Hindlimb muscle (tissue), 1 donor: ENCODE data around the gene AKAP9. TPM values are rescaled to one million over a fixed set of nuclear protein-coding genes. Genes with fewer than 3 reads are reported as not detected.
"Not testable (repeated sequence)": the region's sequence is repeated elsewhere in the genome, so short reads cannot be mapped to it uniquely, and the experiment has no call there.

Experiments
- DNase-seq: peaks from one replicate; pipeline ENCODE4 v3.0.0-alpha.2; 2013
- polyA plus RNA-seq: library from polyadenylated mRNA; unstranded; fragments of 120-200 nt; gene quantifications from one replicate; pipeline ENCODE4 v1.2.1, GENCODE V29; 2013; ENCODE audit not compliant: insufficient read length

Gene AKAP9
- polyA plus RNA-seq, 1 donor = 75.6 TPM

DNA sequence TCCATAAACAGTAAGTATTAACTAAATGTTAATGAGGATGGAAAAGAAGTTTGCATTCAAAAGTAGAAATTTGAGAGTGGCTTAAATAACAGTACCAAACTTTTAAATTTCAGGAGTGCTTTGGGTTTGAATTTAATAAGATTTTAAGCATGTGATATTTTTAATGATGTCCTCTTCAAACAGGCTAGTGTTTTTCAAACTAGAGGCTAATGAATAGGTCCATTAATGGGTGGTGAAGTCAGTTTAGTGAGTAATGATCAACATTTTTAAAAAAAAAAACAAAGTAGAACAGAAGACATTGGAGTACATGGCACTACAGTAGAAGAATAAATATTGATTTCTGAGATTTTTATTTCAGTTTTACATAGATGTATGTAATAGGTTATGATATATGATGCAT lies 72.9 kb downstream of the AKAP9 start:
- no peak for DNase-seq

DNA sequence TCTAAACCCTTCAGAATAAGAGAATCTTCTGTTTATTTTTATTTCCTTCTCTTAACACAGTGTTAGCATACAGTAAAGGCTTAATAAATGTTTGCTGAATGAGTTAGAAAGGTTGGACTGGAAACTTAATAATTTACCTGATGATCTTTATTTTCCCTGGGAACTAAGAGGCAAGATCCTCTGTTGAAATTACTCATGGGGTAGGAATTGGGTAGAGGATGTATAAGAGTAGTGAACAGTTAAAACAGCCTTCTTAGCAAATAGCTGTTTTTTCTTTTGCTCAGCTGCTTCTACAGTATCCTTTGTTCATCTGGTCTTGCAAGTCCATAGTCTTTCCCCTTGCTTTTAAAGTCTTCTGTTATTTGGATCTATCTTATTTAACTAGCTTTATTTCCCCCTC lies 80.0 kb downstream of the AKAP9 start:
- DNase-seq = no peak

- DNase-seq = no peak
These were observed 84.6 kb downstream of the AKAP9 start for GRCh38 chr7:92025260-92025659.

- not testable (repeated sequence) for DNase-seq
These were observed 86.0 kb downstream of the AKAP9 start for GRCh38 chr7:92026635-92027034.

DNA sequence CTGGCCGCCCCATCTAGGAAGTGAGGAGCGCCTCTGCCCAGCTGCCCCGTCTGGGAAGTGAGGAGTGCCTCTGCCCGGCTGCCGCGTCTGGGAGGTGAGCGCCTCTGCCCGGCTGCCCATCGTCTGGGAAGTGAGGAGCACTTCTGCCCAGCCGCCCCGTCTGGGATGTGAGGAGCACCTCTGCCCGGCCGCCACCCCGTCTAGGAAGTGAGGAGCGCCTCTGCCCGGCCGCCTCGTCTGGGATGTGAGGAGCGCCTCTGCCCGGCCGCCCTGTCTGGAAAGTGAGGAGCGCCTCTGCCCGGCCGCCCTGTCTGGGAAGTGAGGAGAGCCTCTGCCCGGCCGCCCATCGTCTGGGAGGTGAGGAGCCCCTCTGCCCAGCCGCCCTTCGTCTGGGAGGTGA lies 86.5 kb downstream of the AKAP9 start:
- not testable (repeated sequence) for DNase-seq

DNA sequence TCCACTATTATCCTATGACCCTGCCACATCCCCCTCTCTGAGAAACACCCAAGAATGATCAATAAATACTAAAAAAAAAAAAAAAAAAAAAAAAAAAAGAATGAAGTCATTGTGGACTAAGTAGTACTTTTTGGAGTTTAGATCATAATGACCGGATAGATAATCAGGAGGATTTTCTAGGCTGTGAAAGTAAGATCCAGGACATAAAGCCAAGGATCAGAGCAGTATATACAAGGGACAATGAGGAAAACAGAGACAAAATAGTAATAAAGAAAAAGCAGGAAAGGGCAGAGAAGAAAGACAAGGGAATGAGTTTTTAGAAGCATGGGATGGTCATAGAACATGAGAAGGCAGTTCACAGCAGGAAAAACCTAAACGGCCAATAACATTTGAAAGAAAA lies 87.6 kb downstream of the AKAP9 start:
- no peak for DNase-seq

DNA sequence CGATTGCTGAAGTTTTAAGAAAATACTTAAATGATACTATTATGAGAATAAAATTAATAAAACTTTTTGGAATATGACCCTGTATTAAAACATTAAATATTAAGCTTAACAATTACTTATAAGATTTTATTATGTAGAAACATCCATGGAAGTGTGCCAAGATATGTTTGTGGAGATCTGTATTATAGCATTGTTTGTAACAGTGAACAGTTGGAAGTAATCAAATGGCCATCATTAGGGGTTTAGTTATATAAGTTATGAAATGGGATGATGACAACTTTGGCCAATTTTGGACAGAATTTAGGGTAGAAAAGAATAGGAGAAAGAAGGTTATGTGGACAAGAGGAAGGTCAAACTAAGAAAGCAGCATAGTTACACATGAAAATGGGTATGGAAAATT lies 88.0 kb downstream of the AKAP9 start:
- DNase-seq = no peak

DNA sequence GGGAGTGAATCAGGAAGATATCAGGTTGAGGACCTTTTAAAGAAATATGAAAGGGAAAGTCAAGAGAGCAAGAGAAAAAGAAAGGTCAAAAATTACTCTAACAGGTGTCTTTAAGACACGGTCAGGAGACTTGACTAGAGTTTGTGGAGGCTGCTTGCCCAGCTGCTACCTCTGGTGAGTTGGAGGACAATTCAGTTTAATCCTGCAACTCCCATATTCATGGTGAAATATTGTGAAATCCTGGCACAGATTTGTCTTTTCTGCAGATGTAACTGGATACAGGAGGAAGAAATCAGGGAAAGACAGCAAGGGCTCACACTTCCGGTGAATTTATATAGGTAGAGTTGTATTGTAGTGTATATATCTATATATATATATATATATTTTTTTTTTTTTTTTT lies 93.5 kb downstream of the AKAP9 start:
- DNase-seq = no peak

DNA sequence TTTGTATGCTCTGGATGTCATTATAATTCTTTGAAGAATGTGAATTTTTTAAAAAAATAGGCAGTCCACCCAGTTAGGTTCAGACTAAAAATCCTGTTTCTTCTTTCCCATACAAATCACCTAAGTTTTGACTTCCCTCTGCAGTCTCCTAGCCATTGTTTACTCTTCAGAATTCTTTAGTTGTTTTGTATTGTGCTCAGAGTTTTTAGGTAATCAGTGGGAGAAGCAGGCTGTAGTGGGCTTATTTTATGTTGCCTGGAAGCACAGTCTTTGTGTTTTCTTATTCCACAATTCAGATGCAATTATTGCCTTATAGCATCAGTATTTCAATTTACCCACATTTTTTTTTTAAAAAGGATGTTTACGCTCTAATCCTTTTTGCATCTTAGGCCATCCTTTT lies 94.9 kb downstream of the AKAP9 start:
- no peak for DNase-seq

- DNase-seq = no peak
These were observed 99.2 kb downstream of the AKAP9 start for GRCh38 chr7:92039900-92040299.

DNA sequence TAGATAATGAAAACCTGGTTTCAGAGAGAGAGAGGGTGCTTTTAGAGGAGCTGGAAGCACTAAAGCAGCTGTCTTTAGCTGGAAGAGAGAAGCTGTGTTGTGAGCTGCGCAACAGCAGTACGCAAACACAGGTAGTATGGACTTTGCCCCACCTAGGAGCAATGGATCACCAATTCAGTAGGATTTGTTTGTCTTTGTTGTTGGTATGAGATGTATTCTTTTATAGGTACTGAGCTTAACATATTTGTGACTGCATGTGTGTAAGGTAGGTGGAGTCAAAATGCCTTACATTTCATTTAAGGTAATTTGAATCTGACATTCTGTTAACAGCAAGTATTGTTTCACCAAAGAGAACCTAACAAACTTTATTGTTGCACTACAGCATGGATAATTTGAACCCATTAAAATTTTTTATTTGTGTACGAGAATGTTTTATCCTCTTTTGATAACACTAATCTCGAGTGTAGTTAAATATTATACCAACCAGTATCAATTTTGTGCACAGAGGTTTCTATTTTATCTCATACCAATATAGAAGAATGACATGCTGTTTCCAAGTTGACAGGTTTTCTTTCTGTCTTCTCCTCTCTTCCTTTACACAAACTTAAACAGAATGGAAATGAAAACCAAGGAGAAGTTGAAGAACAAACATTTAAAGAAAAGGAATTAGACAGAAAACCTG lies 101.5 kb downstream of the AKAP9 start:
- no peak for DNase-seq

DNA sequence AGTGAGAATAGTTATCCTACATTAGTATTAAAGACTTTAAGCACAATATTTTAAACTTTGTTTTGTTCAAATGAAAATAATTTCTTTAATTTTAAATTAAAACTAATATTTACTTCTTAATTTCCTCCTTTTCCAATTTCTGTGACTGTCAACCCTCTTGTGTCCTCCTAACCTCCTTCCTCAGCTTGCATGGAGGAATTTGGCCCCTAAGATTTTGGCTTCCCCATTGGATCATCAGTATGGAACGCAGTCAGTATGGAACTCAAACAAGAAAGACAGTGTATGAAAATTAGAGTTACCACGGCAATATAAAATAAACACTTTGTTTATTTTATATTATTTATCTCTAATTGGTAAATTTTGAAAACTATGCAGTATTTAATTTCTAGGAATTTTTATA lies 102.4 kb downstream of the AKAP9 start:
- DNase-seq = no peak

DNA sequence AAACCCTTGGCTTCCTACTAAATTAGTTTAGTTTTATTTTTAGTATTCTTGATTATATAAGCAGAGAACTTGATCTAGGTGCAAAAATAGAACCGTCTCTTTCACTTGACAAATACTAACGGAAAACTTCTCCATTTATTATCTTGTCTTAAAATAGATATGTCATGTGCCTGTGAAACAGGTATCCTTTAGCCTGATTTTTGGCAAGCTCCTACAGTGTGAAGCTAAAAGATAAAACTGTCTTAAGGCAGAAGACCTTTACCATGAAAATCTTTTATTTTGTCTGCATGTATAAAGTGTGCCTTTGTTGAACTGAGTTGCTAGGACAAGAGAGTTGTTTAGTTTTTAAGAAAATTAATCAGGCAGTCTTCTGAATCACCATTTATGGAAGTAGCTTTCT lies 103.0 kb downstream of the AKAP9 start:
- no peak for DNase-seq

- DNase-seq = no peak
These were observed 103.5 kb downstream of the AKAP9 start for GRCh38 chr7:92044148-92044547.

DNA sequence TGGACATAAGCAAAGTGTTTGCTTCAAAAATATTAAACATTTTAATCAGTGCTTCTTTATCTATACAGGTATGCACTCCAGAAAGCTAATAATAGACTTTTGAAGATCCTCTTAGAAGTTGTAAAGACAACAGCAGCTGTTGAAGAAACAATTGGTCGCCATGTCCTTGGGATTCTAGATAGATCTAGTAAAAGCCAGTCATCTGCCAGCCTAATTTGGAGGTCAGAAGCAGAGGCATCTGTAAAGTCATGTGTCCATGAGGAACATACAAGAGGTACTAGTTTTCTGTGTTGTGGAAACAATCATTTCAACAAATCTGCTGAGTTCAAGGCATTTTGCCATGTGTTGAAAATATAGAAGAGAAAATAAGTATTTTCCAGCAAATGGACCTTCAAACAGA lies 104.3 kb downstream of the AKAP9 start:
- DNase-seq = no peak

GRCh38 chr7:92051655-92052054 lies 111.0 kb downstream of the AKAP9 start:
- DNase-seq = no peak

DNA sequence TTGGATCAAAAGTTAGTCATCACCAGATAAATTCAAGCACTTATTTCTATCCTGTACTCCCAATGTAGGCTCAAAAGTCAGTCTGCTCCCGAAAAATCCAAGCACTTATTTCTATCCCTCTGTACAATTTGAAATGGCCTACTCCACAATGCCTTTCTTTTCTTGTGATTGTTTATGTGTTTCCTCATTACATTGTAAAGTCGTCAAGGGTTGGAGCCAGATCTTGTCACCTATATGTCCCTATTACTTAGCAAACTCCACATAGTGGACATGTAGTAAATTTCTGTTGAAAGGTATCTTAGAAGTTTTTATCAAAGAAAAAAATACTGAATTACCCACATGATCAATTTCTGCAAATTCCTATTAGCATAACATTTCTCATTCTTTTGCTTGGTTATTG lies 111.5 kb downstream of the AKAP9 start:
- DNase-seq = no peak

- DNase-seq = no peak
These were observed 112.0 kb downstream of the AKAP9 start for GRCh38 chr7:92052684-92053083.

DNA sequence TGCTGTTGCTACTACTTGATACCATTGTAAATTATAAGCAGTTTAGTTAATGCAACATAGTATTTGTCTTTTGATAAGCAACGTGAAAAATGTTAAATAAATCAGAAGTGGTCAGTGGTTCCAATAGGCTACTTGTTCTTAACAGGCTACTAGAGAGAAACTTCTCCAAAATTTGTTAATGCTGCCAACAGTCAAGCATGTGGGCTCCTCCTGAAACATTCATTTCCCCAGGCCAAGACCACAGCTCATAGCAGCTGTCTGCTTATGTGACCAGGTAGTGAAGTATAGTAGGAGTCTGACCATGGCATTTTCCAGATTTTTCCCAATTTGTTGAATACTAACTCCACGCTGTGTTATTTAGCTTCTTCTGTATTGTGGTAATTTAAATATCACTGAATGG lies 112.7 kb downstream of the AKAP9 start:
- no peak for DNase-seq

DNA sequence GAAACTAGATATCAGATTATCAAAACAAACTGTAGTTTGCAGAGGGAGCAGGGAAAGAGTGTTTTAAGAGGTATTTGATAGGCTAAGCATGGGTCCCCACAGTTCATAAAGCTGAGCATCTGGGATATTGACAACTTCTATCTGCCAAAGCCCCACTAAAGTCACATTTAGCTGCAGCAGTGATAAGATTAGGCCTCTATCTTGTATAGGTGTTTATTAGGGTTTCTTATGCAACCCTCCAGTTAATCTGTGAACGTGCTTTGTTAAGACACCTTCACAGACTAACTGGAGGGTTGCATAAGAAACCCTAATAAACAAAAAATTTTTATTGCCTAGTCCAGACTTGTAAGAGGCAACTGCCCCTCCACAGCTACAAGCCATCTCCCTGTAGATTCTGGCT lies 115.6 kb downstream of the AKAP9 start:
- no peak for DNase-seq

GRCh38 chr7:92057375-92057774 lies 116.7 kb downstream of the AKAP9 start:
- no peak for DNase-seq

- DNase-seq = no peak
These were observed 117.4 kb downstream of the AKAP9 start for GRCh38 chr7:92058040-92058439.

- no peak for DNase-seq
These were observed 118.2 kb downstream of the AKAP9 start for GRCh38 chr7:92058899-92059298.

DNA sequence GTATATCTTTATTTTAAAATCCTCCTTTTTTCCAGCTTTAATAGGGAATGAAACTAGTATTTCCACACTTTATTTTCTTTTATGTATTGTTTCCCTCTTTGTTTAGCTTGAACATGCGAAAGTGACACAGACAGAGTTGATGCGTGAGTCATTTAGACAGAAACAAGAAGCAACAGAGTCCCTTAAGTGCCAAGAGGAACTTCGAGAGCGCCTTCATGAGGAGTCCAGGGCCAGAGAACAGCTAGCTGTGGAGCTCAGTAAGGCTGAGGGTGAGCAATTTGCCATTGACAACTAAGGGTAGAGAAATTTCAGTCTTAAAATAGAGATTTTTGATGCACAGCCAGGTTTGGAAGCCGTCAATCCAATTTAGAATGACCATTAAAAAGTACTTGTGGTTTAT lies 120.5 kb downstream of the AKAP9 start:
- DNase-seq = no peak

DNA sequence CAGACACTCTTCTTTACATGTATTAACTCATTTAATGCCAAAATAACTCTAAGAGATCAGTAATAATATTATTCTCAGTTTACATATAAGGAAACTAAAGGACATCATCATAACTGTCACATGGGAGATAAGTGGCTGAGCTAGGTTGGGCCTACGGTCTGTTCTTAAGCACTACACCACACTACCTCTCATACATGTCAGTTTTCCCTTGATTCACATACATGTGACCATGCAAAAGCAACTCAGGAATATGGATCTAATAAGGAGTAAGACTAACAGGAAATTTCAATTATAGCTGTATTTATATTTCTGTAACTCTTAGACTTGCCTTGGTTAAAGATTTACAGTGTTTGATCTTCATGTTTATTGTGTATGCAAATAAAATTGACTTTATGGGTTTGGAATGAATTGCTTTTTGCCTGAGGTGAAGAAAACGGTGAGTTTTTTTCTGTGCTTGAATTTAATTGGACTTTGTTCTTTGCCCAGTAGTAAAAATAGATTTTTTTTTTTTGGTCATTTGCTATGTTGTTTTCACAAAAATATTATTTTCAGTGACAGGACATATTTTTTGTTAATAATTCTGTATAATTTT lies 123.9 kb downstream of the AKAP9 start:
- DNase-seq = no peak
